ENCODE measurements around the gene SLC38A2.
"Not testable (repeated sequence)": the region's sequence is repeated elsewhere in the genome, so short reads cannot be mapped to it uniquely, and the experiment has no call there.

The SLC38A2 gene

GRCh38 chr12:46357438-46358324, 14.9 kb downstream of the SLC38A2 start:
- no peak for TF ChIP-seq GATA1 (IDR thresholded peaks at IDR 0.05; ENCODE audit: low read depth, low read length)
- peak; percentile 63 for TF ChIP-seq POLR2A (IDR thresholded peaks at IDR 0.05; ENCODE audit: low read length)
- peak in 1 of 2 experiments; percentile 36 for DNase-seq

DNA sequence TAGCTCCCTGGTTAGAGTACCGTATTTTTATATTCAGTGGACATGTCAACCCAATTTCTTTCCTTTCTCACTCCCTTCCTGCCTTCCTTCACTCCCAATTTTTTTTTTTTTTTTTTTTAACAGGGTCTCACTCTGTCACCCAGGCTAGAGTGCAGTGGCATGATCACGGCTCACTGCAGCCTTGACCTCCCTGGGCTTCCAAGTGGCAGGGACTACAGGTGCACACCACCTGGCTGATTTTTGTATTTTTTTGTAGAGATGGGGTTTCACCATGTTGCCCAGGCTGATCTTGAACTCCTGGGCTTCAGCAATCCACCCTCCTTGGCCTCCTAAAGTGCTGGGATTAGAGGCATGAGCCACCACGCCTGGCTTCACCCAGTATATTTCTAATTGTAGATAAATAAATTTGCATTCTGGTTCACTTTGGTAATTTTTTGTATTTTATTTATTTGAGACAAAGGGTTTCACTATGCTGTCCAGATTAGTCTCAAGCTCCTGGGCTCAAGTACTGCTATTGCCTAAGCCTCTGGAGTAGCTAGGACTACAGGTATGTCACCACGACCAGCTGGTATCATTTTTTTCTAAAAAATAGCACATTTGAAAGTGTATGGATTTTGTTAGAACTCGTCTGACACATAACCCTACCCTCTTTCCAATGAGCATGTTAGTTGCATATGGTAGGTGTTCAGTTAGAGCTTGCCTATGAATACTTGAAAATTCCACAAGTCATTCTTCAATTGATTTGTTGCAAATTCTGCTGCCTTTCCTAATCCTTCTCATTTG, 15.7 kb downstream of the SLC38A2 start:
- DNase-seq = peak in 1 of 2 experiments; percentile 36
- TF ChIP-seq POLR2A (IDR thresholded peaks at IDR 0.05; ENCODE audit: low read length) (no peak), GATA1 (IDR thresholded peaks at IDR 0.05; ENCODE audit: low read depth, low read length) (no peak)

- DNase-seq = no peak
- TF ChIP-seq POLR2A (IDR thresholded peaks at IDR 0.05; ENCODE audit: low read length) = no peak
- TF ChIP-seq GATA1 (IDR thresholded peaks at IDR 0.05; ENCODE audit: low read depth, low read length) = no peak
These were observed 17.8 kb downstream of the SLC38A2 start for GRCh38 chr12:46354802-46355199.

- TF ChIP-seq POLR2A (IDR thresholded peaks at IDR 0.05; ENCODE audit: low read length) (no peak), GATA1 (IDR thresholded peaks at IDR 0.05; ENCODE audit: low read depth, low read length) (no peak)
- peak in 1 of 2 experiments; percentile 9 for DNase-seq
These were observed 18.3 kb downstream of the SLC38A2 start for GRCh38 chr12:46354111-46354801.

- TF ChIP-seq GATA1 (IDR thresholded peaks at IDR 0.05; ENCODE audit: low read depth, low read length) (no peak), POLR2A (IDR thresholded peaks at IDR 0.05; ENCODE audit: low read length) (no peak)
- DNase-seq = no peak
These were observed 20.5 kb downstream of the SLC38A2 start for GRCh38 chr12:46351886-46352650.

- TF ChIP-seq GATA1 (IDR thresholded peaks at IDR 0.05; ENCODE audit: low read depth, low read length) (no peak), POLR2A (IDR thresholded peaks at IDR 0.05; ENCODE audit: low read length) (no peak)
- no peak for DNase-seq
These were observed 21.4 kb downstream of the SLC38A2 start for GRCh38 chr12:46351138-46351537.

- no peak for TF ChIP-seq GATA1 (IDR thresholded peaks at IDR 0.05; ENCODE audit: low read depth, low read length)
- TF ChIP-seq POLR2A (IDR thresholded peaks at IDR 0.05; ENCODE audit: low read length) = no peak
- no peak for DNase-seq
These were observed 23.3 kb downstream of the SLC38A2 start for GRCh38 chr12:46349253-46349652.

- TF ChIP-seq POLR2A (IDR thresholded peaks at IDR 0.05; ENCODE audit: low read length) (no peak), GATA1 (IDR thresholded peaks at IDR 0.05; ENCODE audit: low read depth, low read length) (no peak)
- no peak for DNase-seq
These were observed 29.3 kb downstream of the SLC38A2 start for GRCh38 chr12:46343118-46343852.

DNA sequence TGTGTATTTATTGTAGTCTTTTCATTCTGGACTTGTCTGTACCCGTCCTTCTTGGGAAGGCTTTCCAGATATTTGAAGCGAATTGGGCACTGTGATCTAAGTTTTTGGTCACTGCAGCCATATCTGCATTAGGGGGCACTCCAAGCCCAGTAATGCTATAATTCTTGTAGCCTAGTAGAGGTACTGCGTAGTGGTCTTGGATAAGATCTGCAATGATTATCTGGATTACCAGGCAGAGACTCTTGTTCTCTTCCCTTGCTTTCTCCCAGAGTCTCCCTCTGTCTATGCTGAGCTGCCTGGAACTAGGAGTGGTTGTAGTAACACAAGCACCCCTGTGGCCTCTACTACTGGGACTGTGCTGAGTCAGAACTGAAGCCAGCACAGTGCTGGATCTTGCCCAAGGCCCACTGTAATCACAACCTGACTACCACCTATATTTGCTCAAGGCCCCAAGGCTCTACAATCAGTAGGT, 30.0 kb downstream of the SLC38A2 start:
- TF ChIP-seq GATA1 (IDR thresholded peaks at IDR 0.05; ENCODE audit: low read depth, low read length) (no peak), POLR2A (IDR thresholded peaks at IDR 0.05; ENCODE audit: low read length) (no peak)
- DNase-seq = peak; percentile 31 to 48

GRCh38 chr12:46339051-46339450, 33.5 kb downstream of the SLC38A2 start:
- no peak for DNase-seq
- no peak for TF ChIP-seq POLR2A (IDR thresholded peaks at IDR 0.05; ENCODE audit: low read length)
- no peak for TF ChIP-seq GATA1 (IDR thresholded peaks at IDR 0.05; ENCODE audit: low read depth, low read length)

GRCh38 chr12:46332260-46332659, 40.3 kb downstream of the SLC38A2 start:
- TF ChIP-seq GATA1 (IDR thresholded peaks at IDR 0.05; ENCODE audit: low read depth, low read length) (no peak), POLR2A (IDR thresholded peaks at IDR 0.05; ENCODE audit: low read length) (no peak)
- DNase-seq = no peak

DNA sequence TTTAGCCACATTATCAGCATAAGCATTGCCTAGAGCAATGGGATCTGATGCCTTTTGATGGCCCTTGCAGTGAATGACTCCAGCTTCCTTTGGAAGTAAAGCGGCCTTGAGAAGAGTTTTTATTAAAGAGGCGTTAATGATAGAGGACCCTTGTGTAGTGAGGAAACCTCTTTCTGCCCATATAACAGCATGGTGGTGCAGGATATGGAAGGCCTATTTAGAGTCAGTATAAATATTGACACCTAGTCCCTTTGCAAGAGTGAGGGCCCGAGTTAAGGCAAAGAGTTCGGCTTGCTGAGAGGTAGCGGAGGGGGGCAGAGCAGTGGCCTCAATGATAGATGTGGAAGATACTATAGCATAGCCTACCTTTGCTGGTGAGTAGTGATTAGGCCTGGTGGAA, 47.5 kb downstream of the SLC38A2 start:
- not testable (repeated sequence) for DNase-seq

DNA sequence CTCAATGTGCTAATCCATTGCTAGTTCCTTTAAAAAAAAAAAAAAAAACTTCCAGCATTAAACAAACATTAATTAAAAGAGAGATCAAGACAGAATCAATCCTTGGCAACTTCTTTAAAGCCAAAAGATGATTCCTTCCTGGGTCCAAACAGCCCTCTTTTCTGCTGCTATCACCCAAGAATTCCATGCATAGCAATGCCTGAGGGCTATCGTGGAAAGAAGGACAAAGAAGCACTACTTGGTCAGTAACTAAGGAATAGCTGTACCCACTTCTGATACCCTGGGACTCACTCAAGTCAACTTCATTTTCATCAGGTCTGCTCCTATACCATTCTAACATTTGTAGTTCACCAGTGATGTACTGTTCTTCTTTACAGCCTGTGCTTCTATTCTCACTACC, 51.8 kb downstream of the SLC38A2 start:
- no peak for DNase-seq
- TF ChIP-seq POLR2A (IDR thresholded peaks at IDR 0.05; ENCODE audit: low read length) (no peak), GATA1 (IDR thresholded peaks at IDR 0.05; ENCODE audit: low read depth, low read length) (no peak)
